Measurements from ENCODE around the gene RGS9BP. TPM values are rescaled to one million over a fixed set of nuclear protein-coding genes. Genes with fewer than 3 reads are reported as not detected.

RGS9BP gene
- total and polyA plus RNA-seq, 2 experiments from 2014 or later, result 2.1 to 4.0 TPM

GRCh38 chr19:32720216-32720935 lies 44.7 kb downstream of the RGS9BP start:
- Histone ChIP-seq H3K36me3 (replicated peaks; ENCODE audit: insufficient read depth, low read depth) (no peaks in the 10 kb centered on the region), H3K4me1 (ENCODE audit: insufficient read depth) (no peaks in the 10 kb centered on the region), H3K4me2 (no peak overlapping the region), H3K9me2 (replicated peaks; ENCODE audit: insufficient read depth) (no peaks in the 10 kb centered on the region), H3K4me3 (no peak overlapping the region), H3K79me2 (no peaks in the 10 kb centered on the region), H4K20me1 (ENCODE audit: insufficient read depth, poor library complexity, severe bottlenecking) (no peaks in the 10 kb centered on the region), H3K27me3 (no peaks in the 10 kb centered on the region), H3K9me3 (ENCODE audit: low read depth) (no peaks in the 10 kb centered on the region), H2AFZ (no peak overlapping the region), H3K27ac (no peak overlapping the region)
- no peak for TF ChIP-seq EZH2phosphoT487 (IDR thresholded peaks at IDR 0.05; ENCODE audit: low read depth, severe bottlenecking, unreplicated experiment)
- no peak for DNase-seq (ENCODE audit: low spot score)
- WGBS (ENCODE audit: low lambda C conversion rate, missing lambda C conversion rate), result 98% methylated on average over 7 of the region's 22 CpGs

- Histone ChIP-seq H3K9me3 (ENCODE audit: low read depth) (no peaks in the 10 kb centered on the region), H2AFZ (no peak overlapping the region), H3K4me3 (no peak overlapping the region), H3K9me2 (replicated peaks; ENCODE audit: insufficient read depth) (no peaks in the 10 kb centered on the region), H3K4me1 (ENCODE audit: insufficient read depth) (no peaks in the 10 kb centered on the region), H3K36me3 (replicated peaks; ENCODE audit: insufficient read depth, low read depth) (no peaks in the 10 kb centered on the region), H3K27ac (no peak overlapping the region), H3K79me2 (no peaks in the 10 kb centered on the region), H3K27me3 (no peaks in the 10 kb centered on the region), H3K4me2 (no peak overlapping the region), H4K20me1 (ENCODE audit: insufficient read depth, poor library complexity, severe bottlenecking) (no peaks in the 10 kb centered on the region)
- TF ChIP-seq EZH2phosphoT487 (IDR thresholded peaks at IDR 0.05; ENCODE audit: low read depth, severe bottlenecking, unreplicated experiment) (no peak), EZH2 (IDR thresholded peaks at IDR 0.05; ENCODE audit: borderline replicate concordance) (no peak), CTCF (IDR thresholded peaks at IDR 0.05; ENCODE audit: poor library complexity) (no peak)
- WGBS (ENCODE audit: low lambda C conversion rate, missing lambda C conversion rate), result 98% methylated on average over 21 of the region's 22 CpGs
- DNase-seq (ENCODE audit: low spot score), result no peak
Measured at GRCh38 chr19:32720936-32721250, 45.2 kb downstream of the RGS9BP start.

Small RNA genes within 50 kb of the gene (small RNA-seq; reads per million reads assigned to genes)
- gene RN7SL789P, result not detected

Other genes starting within 250 kb of the RGS9BP start
- 138 and 149 TPM in 2 replicates for gene PDCD5, start 94.7 kb upstream of the RGS9BP start, total RNA-seq
- gene PDCD5, start 94.7 kb upstream of the RGS9BP start, polyA plus RNA-seq, result 199 and 226 TPM in 2 replicates
- gene ANKRD27, start 668 bp upstream of the RGS9BP start, total RNA-seq, result 30.5 and 32.6 TPM in 2 replicates
- gene ANKRD27, start 668 bp upstream of the RGS9BP start, polyA plus RNA-seq, result 20.9 and 24.3 TPM in 2 replicates
- 7.6 and 10.2 TPM in 2 replicates for gene NUDT19, start 16.0 kb downstream of the RGS9BP start, total RNA-seq
- gene NUDT19, start 16.0 kb downstream of the RGS9BP start, polyA plus RNA-seq, result 3.8 and 5.6 TPM in 2 replicates
- 0.10 and 0.76 TPM in 2 replicates for gene TDRD12, start 43.9 kb downstream of the RGS9BP start, total RNA-seq
- gene TDRD12, start 43.9 kb downstream of the RGS9BP start, polyA plus RNA-seq, result 0.62 TPM in 1 of 2 replicates, not detected in the other
- gene SLC7A9, start 193.9 kb downstream of the RGS9BP start, total RNA-seq, result 9.6 and 11.9 TPM in 2 replicates
- 6.1 and 7.6 TPM in 2 replicates for gene SLC7A9, start 193.9 kb downstream of the RGS9BP start, polyA plus RNA-seq